SK-N-SH (cell line): Measurements from ENCODE around the gene TRANK1. TPM values are rescaled to one million over a fixed set of nuclear protein-coding genes. Genes with fewer than 3 reads are reported as not detected.

Source experiments
- CTCF ChIA-PET: fragments of 300-600, 350-600 bp; formaldehyde crosslinking; extraction: SDS; loops from one replicate; lab custom pipeline; 2021; lab: Yijun Ruan, JAX
- POLR2A ChIA-PET: fragments of 350-600 bp; sonication (Branson Sonifier 250); formaldehyde crosslinking; extraction: SDS; loops from one replicate; lab custom pipeline; 2020; ENCODE audit warnings: antibody characterized with exemption, inconsistent platforms; lab: Yijun Ruan, JAX
- DNase-seq: peaks from one replicate; pipeline ENCODE4 v3.0.0; 2012
- H2AFZ ChIP-seq: fragments of 200-600 bp; sonication (generic); 2 replicates; pipeline ENCODE4 v1.8.1; 2016; ENCODE audit warnings: antibody characterized with exemption, mild to moderate bottlenecking, low read depth
- H3F3A ChIP-seq: fragments of 200-600 bp; sonication (generic); replicated peaks from 2 replicates; pipeline ENCODE3; 2016; ENCODE audit warnings: antibody characterized with exemption, mild to moderate bottlenecking; ENCODE audit not compliant: insufficient read depth
- H3K27ac ChIP-seq, 2 experiments: fragments of 200-500 bp in 1 of 2; fragments of 200-600 bp in 1 of 2; sonication (Bioruptor generic) in 1 of 2; sonication (generic), shearing (Covaris generic) in 1 of 2; 2 replicates each; pipeline versions ENCODE4 v1.5.1 to v1.6.1; 2014 to 2016; ENCODE audit warnings: low read depth in 2 of 2, inconsistent platforms in 1 of 2, low read length in 1 of 2, mild to moderate bottlenecking in 1 of 2, mixed read lengths in 1 of 2
- H3K27me3 ChIP-seq: fragments of 200-600 bp; sonication (generic), shearing (Covaris generic); 2 replicates; pipeline ENCODE4 v1.6.1; 2016; ENCODE audit warnings: mixed run types; ENCODE audit not compliant: insufficient read depth
- H3K36me3 ChIP-seq, 2 experiments: fragments of 200-500 bp in 1 of 2; fragments of 200-600 bp in 1 of 2; sonication (Bioruptor generic) in 1 of 2; sonication (generic) in 1 of 2; replicated peaks in 1 of 2; 2 replicates each; pipeline versions ENCODE3 to v1.5.1; 2014 to 2016; ENCODE audit warnings: low read length in 1 of 2, mild to moderate bottlenecking in 1 of 2; ENCODE audit not compliant: insufficient read depth in 2 of 2, control insufficient read depth in 1 of 2
- H3K4me1 ChIP-seq, 2 experiments: fragments of 200-500 bp in 1 of 2; fragments of 200-600 bp in 1 of 2; sonication (Bioruptor generic) in 1 of 2; sonication (generic), shearing (Covaris generic) in 1 of 2; 2 replicates each; pipeline versions ENCODE4 v1.5.1 to v1.6.1; 2014 to 2016; ENCODE audit warnings: low read depth in 1 of 2, low read length in 1 of 2, mixed run types in 1 of 2; ENCODE audit not compliant: insufficient read depth in 2 of 2, control insufficient read depth in 1 of 2
- H3K4me2 ChIP-seq: fragments of 200-600 bp; sonication (generic), shearing (Covaris generic); 2 replicates; pipeline ENCODE4 v1.6.1; 2017; ENCODE audit warnings: mixed run types
- H3K4me3 ChIP-seq, 2 experiments: fragments of 200-500 bp in 1 of 2; fragments of 200-600 bp in 1 of 2; sonication (Bioruptor generic) in 1 of 2; sonication (generic), shearing (Covaris generic) in 1 of 2; 2 replicates each; pipeline versions ENCODE4 v1.5.1 to v1.8.1; 2014 to 2016; ENCODE audit warnings: low read depth in 2 of 2, inconsistent platforms in 1 of 2, low read length in 1 of 2, mild to moderate bottlenecking in 1 of 2, mixed read lengths in 1 of 2, moderate library complexity in 1 of 2
- H3K79me2 ChIP-seq: fragments of 200-600 bp; sonication (generic); 2 replicates; pipeline ENCODE4 v1.8.1; 2017; ENCODE audit warnings: mild to moderate bottlenecking; ENCODE audit not compliant: insufficient read depth
- H3K9ac ChIP-seq: fragments of 200-600 bp; sonication (generic); 2 replicates; pipeline ENCODE4 v1.6.1; 2017; ENCODE audit warnings: mixed run types
- H3K9me2 ChIP-seq: fragments of 200-600 bp; sonication (generic); 2 replicates; pipeline ENCODE4 v1.6.1; 2017; ENCODE audit warnings: mixed run types
- H3K9me3 ChIP-seq: fragments of 200-600 bp; sonication (generic); 2 replicates; pipeline ENCODE4 v1.6.1; 2017; ENCODE audit warnings: mixed run types, mild to moderate bottlenecking, moderate library complexity
- H4K20me1 ChIP-seq: fragments of 200-600 bp; sonication (generic); 2 replicates; pipeline ENCODE4 v1.6.1; 2017; ENCODE audit warnings: mild to moderate bottlenecking, mixed run types; ENCODE audit not compliant: insufficient read depth
- FOXJ3 ChIP-seq: sonication (generic); formaldehyde crosslinking; IDR thresholded peaks from 2 replicates; pipeline ENCODE4 v1.5.1; 2020; ENCODE audit warnings: mild to moderate bottlenecking, missing genetic modification reagents
- GATA2 ChIP-seq: sonication (generic); formaldehyde crosslinking; IDR thresholded peaks from 2 replicates; pipeline ENCODE4 v1.5.0; 2020; ENCODE audit warnings: mild to moderate bottlenecking, missing genetic modification reagents
- NRF1 ChIP-seq: IDR thresholded peaks from 2 replicates; pipeline ENCODE4 v1.6.1; 2012; ENCODE audit warnings: low read depth, mild to moderate bottlenecking, low read length
- POLR2AphosphoS5 ChIP-seq: IDR thresholded peaks from 2 replicates; pipeline ENCODE4 v1.6.1; 2012; ENCODE audit warnings: low read depth, low read length
- RCOR1 ChIP-seq: fragments of 150-350 bp; IDR thresholded peaks from 2 replicates; pipeline ENCODE4 v1.6.1; 2017; ENCODE audit warnings: antibody characterized with exemption, low read length
- WGBS: methylation state at CpG from one replicate; pipeline ENCODE4 v1.1.6; 2017; ENCODE audit warnings: low lambda C conversion rate; 5-methylcytosine and 5-hydroxymethylcytosine counted together
- polyA plus RNA-seq, 3 experiments: library from polyadenylated mRNA; depleted of rRNA; stranded (reverse); fragments of >200 nt; gene quantifications; 2 replicates each; pipeline ENCODE4 v1.2.3, GENCODE V29; 2012
- TF ChIP-seq, protein P1 (sequence below): IDR thresholded peaks from 2 replicates; pipeline ENCODE4 v1.4.0; 2012; ENCODE audit warnings: low read depth, borderline replicate concordance
- TF ChIP-seq, protein P2 (sequence below): fragments of 150-350 bp; IDR thresholded peaks from 2 replicates; pipeline ENCODE4 v1.6.1; 2017; ENCODE audit warnings: antibody characterized with exemption, low read length, low read depth, borderline replicate concordance

TRANK1 gene
- polyA plus RNA-seq, 1 of the 3 experiments (the other 2 are of a cell fraction): 0.16 TPM

DNA sequence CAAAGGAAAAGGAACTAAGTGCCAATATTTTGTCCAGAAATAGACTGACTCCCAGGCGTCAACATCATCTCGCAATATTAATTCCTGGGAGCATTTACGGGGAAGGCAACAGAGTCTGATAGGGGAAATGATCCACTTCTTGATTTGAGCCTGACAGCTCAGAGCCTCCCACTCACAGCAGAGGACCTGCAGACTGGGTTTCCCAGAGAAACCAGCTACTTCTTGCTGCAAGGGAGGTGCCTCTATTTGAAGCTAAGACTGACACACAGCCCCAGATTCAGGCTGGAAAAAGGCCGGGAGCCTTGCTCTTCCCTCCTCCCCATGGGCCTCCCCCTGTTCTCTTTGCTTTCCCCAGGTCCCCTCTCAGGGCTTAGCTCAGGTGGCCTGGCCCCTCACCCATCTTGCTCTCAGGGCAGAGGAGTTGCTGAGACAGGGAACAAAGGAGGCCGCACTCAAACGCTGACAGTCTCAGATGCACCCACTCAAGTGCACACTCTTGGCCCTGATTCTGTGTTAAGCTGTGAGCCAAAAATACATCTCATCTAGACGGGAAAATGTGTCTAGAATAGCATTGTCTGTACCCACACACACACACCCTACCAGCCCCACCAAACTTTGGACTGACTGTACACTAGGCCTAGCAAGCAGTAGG, 130.7 kb downstream of the TRANK1 start:
- TF ChIP-seq NRF1 (no peak), POLR2AphosphoS5 (no peak), FOXJ3 (CRISPR knock-in tag) (no peak), RCOR1 (no peak)
- TF ChIP-seq, protein P1, sequence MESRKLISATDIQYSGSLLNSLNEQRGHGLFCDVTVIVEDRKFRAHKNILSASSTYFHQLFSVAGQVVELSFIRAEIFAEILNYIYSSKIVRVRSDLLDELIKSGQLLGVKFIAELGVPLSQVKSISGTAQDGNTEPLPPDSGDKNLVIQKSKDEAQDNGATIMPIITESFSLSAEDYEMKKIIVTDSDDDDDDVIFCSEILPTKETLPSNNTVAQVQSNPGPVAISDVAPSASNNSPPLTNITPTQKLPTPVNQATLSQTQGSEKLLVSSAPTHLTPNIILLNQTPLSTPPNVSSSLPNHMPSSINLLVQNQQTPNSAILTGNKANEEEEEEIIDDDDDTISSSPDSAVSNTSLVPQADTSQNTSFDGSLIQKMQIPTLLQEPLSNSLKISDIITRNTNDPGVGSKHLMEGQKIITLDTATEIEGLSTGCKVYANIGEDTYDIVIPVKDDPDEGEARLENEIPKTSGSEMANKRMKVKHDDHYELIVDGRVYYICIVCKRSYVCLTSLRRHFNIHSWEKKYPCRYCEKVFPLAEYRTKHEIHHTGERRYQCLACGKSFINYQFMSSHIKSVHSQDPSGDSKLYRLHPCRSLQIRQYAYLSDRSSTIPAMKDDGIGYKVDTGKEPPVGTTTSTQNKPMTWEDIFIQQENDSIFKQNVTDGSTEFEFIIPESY: no peak
- TF ChIP-seq, protein P2, sequence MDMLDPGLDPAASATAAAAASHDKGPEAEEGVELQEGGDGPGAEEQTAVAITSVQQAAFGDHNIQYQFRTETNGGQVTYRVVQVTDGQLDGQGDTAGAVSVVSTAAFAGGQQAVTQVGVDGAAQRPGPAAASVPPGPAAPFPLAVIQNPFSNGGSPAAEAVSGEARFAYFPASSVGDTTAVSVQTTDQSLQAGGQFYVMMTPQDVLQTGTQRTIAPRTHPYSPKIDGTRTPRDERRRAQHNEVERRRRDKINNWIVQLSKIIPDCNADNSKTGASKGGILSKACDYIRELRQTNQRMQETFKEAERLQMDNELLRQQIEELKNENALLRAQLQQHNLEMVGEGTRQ: no peak
- ChIA-PET CTCF (interaction anchor here (0.6 to 2.9 kb wide), 5 partner anchors 12 to 55 kb away, joined by 3 to 8 read pairs (median 4); no protein-coding TSS in a partner anchor), POLR2A (no interaction called here)

DNA sequence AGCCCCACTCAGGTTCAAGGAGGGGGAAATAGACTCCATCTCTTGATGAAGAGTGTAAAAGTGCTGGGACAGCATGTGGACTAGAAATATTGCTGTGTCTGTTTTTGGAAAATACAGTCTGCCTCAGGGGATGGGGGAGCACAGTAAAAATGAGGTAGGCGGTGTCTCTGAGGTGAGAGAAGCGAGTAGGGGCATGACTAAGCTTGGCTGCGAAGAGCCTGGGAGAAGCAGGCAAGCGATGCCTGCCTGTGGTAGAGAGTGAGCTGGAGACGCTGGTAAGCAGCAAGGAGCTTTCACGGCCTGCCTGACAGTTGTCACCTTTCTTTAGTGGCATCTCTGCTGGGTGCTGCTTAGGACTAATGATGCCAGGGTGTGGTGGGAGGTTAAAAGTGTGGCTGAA, 131.5 kb downstream of the TRANK1 start:
- no peaks in the 10 kb centered on the region for H3K79me2 ChIP-seq
- no peak overlapping the region for H3K4me2 ChIP-seq
- H3K27ac ChIP-seq: no peak overlapping the region
- H3K9me3 ChIP-seq: no peaks in the 10 kb centered on the region
- no peak overlapping the region for H3K4me3 ChIP-seq
- TF ChIP-seq, protein P1: no peak
- no peak for TF ChIP-seq GATA2
- H3K4me1 ChIP-seq: no peaks in the 10 kb centered on the region; a peak in 1 of 4 replicates
- H2AFZ ChIP-seq: no peak overlapping the region
- no peaks in the 10 kb centered on the region for H3K36me3 ChIP-seq
- no peak for DNase-seq
- 68% methylated on average over 6 of the region's 6 CpGs for WGBS
- ChIA-PET POLR2A (no interaction called here), CTCF (interaction anchor here (1.7 kb wide), 1 partner anchor 44 kb away, joined by 4 read pairs; no protein-coding TSS in a partner anchor)
- no peak overlapping the region for H3K9ac ChIP-seq
- H4K20me1 ChIP-seq: no peaks in the 10 kb centered on the region
- H3F3A ChIP-seq: no peaks in the 10 kb centered on the region
- no peaks in the 10 kb centered on the region for H3K27me3 ChIP-seq
- H3K9me2 ChIP-seq: no peaks in the 10 kb centered on the region

More for the DNA sequence above, 130.7 kb downstream of the TRANK1 start:
- Histone ChIP-seq H3K27ac (no peak overlapping the region), H2AFZ (no peak overlapping the region), H3K4me1 (no peaks in the 10 kb centered on the region; a peak in 1 of 4 replicates), H3K79me2 (no peaks in the 10 kb centered on the region), H3K9me2 (no peaks in the 10 kb centered on the region), H3F3A (no peaks in the 10 kb centered on the region), H3K4me2 (no peak overlapping the region), H3K9ac (no peak overlapping the region), H4K20me1 (no peaks in the 10 kb centered on the region), H3K9me3 (no peaks in the 10 kb centered on the region), H3K4me3 (no peak overlapping the region), H3K36me3 (no peaks in the 10 kb centered on the region), H3K27me3 (no peaks in the 10 kb centered on the region)
- DNase-seq: no peak
- 69% methylated on average over 7 of the region's 7 CpGs for WGBS
